Midbrain (tissue), 1 donor: Measurements from ENCODE around the gene TIRAP.

Experiments
- DNase-seq: peaks from one replicate; lab custom pipeline; 2025; lab: John Stamatoyannopoulos, UW

The TIRAP gene

DNA sequence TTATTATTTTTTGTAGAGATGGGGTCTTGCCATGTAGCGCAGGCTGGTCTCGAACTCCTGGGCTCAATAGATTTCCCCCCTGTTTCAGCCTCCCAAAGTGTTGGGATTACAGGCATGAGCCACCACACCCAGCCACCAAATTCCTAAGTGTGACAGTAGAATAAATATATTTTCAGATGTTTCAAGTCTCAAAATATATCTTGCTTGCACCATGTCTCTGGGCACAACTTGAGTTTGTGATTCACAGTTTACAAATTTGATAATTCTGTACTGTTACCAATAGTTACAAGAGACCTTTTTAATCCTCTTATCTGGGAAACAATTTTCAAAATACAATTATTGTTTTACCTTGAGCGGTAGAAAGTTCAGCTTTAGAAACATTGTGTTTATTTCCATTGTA lies 40.1 kb downstream of the TIRAP start:
- no peak for DNase-seq

DNA sequence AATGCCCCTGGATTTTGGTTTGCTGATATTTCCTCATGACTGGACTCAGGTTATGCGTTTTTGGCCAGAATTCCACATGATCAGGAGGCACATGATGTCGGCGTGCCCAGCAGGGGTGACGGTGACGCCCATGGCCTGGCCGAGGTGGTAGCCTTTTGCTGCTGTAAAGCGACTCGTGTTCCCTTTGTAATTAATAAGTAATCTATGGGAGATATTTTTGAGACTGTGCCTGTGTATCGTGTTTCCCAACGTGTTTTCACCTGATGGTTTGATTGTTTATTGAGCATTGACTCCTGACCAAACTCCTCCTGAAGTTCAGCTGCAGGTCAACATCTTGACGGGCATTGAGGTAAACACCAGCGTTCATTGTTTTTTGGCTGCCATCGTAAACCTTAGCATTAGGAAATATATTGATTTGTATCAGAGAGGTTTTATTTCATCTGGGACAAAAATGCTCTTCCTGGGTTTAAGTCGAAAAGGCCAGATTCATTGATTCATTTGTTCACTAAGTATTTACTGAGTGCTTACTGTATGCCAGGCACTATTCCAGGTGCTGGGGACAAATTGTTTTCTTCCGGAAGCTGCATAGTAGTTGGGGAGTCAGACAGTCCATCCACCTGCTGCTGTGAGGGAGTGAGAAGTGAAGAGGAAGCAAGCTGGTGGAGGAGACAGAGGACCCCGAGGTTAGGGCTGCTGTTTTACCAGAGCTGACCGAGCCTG lies 44.5 kb downstream of the TIRAP start:
- no peak for DNase-seq

GRCh38 chr11:126328001-126328390 lies 45.1 kb downstream of the TIRAP start:
- no peak for DNase-seq

GRCh38 chr11:126328444-126328843 lies 45.6 kb downstream of the TIRAP start:
- no peak for DNase-seq

DNA sequence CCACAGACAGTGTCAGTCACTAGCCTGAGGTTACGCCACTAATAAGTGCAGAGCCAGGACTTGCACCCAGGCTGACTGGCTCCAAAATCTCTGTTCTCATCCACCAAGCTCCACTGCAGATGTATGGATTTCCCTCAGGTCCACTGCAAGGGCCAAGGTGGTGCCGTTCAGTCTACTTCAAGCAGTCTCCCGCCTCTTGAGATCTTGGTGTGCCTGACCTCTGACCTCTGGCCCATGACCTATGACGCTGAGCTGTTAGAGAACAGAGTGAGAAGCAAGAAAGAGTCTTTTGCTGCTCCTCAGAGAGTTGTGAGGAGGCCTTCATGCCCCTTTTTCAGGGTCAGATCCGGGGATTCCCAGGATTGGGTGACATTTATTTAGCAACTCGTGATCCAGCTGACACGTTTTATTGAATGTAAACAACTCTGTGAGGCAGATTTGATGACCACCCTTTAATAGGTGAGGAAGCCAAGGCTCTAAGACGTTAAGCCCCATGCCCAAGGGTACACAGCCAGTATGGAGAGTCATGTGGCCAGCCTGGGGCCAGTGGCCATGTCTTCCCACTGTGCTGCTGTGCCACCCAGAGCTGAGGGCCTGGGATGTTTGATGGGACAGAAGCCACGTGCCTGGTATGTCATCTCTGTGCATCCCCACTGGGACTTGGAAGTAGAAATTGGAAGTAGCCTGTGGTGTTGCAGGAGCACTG lies 46.2 kb downstream of the TIRAP start:
- no peak for DNase-seq

- DNase-seq, result no peak
Measured at GRCh38 chr11:126329644-126330211, 46.8 kb downstream of the TIRAP start.

GRCh38 chr11:126331286-126331685 lies 48.4 kb downstream of the TIRAP start:
- no peak for DNase-seq

- DNase-seq, result no peak
Measured at GRCh38 chr11:126332221-126332711, 49.4 kb downstream of the TIRAP start.

DNA sequence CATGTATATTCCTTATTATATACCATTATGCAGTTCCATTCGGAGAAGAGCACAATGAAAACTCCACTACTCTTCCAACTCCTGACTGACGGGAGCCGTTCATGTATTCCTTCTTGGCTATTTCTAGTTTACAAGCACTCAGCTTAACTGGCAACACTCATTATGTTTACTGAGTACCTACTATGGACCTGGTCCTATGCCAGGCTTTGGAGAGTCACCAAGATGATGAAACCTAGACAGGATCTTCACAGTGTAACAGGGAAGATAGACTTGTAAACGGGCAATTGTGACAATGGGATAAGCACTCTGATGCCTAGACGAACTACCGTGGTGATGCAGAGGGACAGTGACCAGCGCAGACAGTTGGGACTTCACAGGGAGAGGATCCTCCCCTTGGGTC lies 50.2 kb downstream of the TIRAP start:
- no peak for DNase-seq

- DNase-seq, result no peak
Measured at GRCh38 chr11:126334659-126335462, 52.0 kb downstream of the TIRAP start.

- DNase-seq, result no peak
Measured at GRCh38 chr11:126335463-126335760, 52.5 kb downstream of the TIRAP start.

DNA sequence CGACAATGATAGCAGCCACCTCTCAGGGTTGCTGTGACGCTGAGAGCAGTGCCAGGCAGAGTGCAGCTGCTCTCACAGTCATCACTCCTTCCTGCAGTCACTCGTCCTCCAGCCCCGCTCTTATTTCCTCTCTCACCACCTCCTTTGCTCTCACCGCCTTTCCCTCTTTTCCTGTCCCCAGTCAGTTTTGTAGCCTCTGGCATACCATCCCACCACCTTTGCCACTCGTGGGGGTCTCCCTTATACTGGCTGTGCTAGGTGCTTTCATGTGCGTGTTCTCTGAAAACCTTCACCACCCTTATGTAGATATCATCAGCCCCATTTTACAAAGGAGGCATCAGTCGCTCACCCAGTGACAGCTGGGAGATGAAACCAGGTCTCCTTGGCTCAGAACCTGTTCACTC lies 53.2 kb downstream of the TIRAP start:
- no peak for DNase-seq

- DNase-seq, result no peak
Measured at GRCh38 chr11:126336671-126337101, 53.8 kb downstream of the TIRAP start.

DNA sequence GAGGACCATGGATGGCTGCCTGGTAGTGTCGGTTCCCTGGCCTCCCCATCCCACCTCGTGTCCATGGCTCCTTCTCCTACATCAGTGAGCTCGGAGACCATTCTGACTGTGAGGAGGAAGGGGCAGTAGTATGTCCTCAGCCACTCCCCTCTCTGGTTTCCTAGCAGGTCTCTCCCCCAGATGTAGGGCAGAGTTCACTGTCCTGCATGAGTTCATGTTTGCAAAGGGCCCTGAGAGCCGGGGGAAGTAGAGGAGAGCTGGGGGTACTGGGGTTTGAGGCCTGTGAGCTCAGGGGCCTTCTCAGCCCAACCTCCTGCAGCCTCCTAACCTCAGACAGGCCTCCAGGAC lies 54.2 kb downstream of the TIRAP start:
- DNase-seq, result no peak

GRCh38 chr11:126337474-126338241 lies 54.8 kb downstream of the TIRAP start:
- no peak for DNase-seq

DNA sequence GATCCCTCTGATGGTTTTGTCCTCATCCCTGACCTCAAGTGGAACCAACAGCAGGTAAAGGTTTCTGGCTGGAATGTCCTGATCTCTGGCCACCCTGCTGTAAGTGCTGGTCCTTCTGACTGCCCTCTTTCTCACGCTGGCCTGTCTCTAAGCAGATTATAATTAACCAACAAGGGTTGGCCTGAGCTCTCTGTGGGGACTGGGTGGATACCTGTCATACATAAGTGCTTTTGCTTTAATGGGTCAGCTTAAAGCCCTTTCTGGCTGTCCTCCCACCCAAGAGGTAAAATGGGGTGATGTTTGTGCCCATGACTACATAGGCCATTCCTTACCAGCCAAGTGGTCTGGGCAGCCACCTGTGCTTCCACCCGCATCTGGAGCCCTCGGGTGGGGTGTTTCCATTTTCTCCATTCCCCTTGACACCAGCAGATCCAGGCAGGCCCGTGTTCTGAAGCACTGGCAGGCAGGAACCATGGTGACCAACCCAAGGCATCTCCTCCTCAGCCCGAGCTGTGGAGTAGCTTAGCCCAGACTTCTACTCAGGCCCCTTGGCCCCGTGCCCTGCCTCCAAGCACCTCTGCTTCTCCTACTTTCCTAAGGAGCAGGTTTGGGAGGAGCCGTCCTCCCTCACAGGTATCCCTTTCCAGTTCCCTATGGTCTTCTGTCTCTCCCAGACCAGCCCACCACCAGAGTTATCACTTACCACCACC lies 55.6 kb downstream of the TIRAP start:
- DNase-seq, result no peak

GRCh38 chr11:126339073-126339862 lies 56.4 kb downstream of the TIRAP start:
- DNase-seq, result no peak

- no peak for DNase-seq
Measured at GRCh38 chr11:126339863-126340434, 57.1 kb downstream of the TIRAP start.

DNA sequence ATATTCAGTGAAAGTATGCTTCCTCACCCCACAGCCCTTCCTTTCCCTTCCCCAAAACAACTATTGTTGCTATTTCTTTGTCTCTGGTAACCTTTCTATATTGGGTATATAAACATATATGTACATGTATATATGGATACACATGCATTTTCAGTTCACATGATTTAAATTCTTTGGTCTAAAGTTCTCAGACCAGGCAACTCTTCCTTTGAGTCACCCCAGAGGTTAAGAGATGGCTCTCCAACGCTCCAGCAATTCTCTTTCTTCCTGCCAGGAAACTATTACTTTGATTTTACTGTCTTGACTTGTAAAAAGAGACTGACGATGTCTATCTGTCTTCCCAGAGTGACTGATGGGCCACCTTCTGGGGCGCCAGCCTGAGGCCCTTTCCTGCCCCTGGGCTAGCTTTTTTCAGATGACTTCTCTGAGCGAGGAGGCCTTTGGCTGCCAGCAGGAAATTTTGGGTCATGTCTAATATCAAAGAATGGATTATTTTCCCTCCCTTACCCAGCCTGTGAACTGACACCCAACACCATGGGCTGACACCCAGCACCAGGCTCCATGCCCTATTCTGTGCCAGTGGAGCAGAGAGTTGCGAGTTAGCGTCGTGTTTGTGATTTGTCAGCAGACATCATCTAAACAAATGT lies 58.2 kb downstream of the TIRAP start:
- DNase-seq, result no peak
